Left renal pelvis (tissue), 4 donors: ENCODE measurements around the gene RIMOC1. TPM values are rescaled to one million over a fixed set of nuclear protein-coding genes. Genes with fewer than 3 reads are reported as not detected.

Experiments used
- DNase-seq, 4 donors: peaks; one replicate each; pipeline ENCODE4 v3.0.0-alpha.2; 2013; ENCODE audit warnings: low read depth in 4 of 4, low spot score in 3 of 4
- polyA plus RNA-seq, 4 donors: library from polyadenylated mRNA; unstranded; fragments of 120-200 nt; gene quantifications; one replicate each; pipeline ENCODE4 v1.2.1, GENCODE V29; 2013; ENCODE audit not compliant: insufficient read length in 4 of 4

Gene RIMOC1, protein sequence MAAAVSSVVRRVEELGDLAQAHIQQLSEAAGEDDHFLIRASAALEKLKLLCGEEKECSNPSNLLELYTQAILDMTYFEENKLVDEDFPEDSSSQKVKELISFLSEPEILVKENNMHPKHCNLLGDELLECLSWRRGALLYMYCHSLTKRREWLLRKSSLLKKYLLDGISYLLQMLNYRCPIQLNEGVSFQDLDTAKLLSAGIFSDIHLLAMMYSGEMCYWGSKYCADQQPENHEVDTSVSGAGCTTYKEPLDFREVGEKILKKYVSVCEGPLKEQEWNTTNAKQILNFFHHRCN
- 10 to 100 TPM; 25.3 to 44.2 (median 31.8) TPM for polyA plus RNA-seq

DNA sequence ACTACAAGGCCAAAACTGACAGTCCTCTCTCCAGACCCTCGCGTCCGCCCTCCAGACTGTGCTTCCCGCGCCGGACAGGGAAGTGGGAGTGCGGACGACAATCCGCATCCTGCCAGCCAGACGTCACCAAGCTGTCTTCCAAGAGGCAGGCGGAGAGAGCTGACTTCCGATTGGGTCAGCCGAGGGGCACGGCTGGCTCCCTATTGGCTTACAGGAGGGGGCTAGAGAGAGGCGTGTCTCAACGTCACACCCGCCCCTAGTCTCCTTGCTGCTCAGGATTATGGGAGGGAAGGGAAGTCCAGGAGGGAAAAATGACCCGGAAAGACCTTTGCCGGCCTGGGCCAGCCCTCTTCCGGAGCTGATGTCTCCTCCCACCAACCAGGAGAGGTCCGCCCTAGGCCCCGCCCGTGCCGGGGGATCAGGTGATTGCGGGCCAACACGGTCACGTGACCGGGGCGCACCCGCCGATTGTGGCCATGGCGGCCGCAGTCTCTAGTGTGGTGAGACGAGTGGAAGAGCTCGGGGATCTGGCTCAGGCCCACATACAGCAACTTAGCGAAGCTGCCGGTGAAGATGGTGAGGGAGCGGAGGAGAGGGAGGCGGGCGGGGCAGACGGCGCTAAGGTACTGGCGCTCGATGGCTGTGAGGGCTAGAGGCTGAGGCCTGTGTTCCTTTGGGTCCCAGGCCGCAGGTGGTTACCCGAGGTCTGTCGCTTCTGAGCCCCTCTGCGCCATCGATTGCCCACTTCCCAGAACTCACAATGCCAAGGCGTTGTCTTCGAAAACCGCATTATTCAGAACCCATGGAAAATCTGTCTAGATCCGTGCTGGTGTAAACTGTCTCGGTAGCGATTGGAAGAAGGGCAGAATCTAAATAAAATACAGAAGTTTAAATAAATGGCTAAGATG is at the start of gene RIMOC1:
Gene RIMOC1, plus strand, starts transcription at position 453 of the 908 bp plus-strand sequence. Its CDS starts 24 bp downstream, at position 477.
- DNase-seq = peak; percentile 97 to 99 (median 99)

DNA sequence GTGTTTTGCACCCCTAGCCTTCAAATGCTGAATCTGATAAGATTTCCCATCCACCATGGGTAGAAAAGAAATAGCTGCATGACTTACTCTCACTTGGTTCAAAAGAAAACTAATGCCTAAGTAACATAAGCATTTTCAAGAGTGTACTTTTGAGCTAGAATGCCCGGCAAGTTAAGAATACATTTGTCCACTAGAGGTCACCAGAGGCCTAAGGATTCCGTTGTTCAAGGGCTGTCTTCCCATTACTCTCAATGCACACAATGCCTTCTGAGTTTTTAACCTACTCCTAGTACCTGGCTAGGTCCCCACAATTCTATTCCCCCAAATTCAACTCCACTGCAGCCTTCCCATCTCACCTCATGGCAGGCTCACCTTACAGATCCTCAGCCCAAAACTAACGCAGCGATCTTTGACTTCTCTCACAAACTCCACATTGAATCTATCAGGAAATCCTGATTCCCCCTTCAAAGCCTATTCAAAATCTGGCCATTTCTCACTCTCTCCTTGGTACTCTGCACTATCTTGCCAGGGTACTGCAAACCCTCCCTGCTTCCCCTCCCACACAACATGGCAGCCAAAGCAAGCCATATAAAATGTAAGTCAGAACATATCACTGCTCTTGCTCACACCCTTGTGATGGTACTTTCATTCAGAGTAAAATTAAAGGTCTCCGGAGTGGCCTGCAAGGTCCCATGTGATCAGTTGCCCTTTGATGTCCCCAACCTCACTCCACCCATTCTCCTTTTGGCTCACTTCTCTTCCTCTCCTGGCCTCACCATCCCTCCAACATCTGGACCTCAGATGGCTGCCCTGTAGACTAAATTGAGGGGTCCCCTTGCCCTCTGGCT is 47.3 kb upstream of the RIMOC1 start:
- DNase-seq = peak in 2 of 4 donors; percentile 57 to 68

DNA sequence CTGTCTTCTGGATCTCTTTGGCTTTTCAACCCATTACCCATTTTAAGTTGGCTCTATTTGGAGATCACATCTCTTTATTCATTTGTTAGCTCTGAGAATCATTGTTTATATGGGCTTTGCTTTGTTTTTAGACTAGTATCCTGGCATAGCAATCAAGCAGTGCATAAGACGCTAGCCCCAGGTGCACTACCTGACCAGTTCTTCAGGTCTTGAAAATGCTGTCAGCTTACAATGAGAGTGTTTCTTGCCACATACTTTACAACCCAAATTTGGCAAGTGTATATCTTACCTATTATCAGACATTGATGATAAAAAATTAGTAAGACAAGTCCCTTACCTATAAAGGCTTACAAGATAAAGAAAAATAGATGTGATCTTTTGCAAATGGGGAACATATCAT is 46.2 kb upstream of the RIMOC1 start:
- no peak for DNase-seq

DNA sequence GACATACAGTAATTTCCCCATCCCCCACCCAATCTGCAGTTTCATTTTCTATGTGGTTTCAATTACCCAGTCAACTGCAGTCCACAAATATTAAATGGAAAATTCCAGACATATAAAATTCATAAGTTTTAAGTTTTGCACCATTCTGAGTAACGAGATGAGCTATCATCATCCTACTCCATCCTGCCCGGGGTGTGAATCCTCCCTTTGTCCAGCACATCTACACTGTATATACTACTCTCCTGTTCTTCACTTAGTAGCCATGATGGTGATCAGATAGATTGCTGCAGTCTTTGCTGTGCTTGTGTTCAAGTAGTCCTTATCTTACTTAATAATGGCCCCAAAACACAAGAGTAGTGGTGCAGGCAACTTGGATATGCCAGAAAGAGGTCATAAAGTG is 45.3 kb upstream of the RIMOC1 start:
- DNase-seq = no peak

DNA sequence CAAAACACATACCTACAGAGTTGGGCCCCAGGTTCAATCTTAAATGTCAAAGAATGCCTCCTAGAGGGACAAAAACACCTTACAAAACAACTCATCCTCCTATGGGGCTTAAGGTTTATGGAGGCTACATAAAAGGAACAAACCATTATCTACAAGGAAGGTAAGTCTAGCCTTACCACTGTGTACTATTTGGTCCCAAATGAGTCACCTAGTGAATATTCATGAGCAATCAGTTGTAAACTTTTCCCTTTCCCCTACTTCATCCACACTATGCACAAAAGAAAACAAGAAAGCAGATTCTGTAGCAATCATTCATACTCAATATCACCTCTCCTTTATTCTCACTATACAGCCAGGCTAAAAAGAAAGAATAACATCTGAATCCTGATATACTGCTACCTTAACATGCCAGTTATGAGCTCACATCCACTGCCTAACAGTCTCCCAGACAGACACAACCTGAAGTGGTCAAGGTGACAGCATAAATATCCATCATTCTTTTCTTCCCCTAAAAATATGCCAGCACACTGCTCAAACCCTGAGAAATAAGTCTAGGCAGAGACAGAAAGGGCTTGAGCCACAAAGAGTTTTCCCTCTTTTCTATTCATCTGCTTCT is 40.2 kb upstream of the RIMOC1 start:
- no peak for DNase-seq

DNA sequence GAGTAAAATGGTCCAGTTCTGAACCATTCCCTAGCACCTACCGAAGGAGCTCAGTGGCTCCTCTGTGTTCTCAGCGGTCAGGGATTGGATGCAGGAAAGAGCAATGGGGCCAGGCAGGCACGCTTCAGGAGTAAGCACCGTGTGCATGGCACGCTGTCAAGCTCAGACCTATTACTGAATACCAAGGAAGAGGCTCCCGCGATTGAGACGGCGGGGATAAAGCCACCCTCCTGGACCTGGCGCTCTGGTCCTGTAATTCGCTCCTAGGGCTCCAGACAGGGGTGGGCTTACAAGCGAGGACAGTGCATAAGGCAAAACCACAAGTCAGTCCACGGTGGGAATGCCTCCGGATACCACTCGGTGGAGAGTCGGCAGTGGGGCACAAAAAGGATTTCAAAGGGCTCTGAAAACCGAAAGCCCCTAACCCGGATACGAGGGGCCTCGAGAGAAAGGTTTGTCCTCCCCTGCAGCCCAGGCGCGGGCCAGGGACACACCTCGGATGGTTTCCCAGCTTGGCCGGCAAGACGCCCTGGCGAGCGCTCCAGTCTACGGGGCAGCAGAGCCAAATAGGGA is 34.9 kb upstream of the RIMOC1 start:
- DNase-seq = peak in 1 of 4 donors; percentile 14

DNA sequence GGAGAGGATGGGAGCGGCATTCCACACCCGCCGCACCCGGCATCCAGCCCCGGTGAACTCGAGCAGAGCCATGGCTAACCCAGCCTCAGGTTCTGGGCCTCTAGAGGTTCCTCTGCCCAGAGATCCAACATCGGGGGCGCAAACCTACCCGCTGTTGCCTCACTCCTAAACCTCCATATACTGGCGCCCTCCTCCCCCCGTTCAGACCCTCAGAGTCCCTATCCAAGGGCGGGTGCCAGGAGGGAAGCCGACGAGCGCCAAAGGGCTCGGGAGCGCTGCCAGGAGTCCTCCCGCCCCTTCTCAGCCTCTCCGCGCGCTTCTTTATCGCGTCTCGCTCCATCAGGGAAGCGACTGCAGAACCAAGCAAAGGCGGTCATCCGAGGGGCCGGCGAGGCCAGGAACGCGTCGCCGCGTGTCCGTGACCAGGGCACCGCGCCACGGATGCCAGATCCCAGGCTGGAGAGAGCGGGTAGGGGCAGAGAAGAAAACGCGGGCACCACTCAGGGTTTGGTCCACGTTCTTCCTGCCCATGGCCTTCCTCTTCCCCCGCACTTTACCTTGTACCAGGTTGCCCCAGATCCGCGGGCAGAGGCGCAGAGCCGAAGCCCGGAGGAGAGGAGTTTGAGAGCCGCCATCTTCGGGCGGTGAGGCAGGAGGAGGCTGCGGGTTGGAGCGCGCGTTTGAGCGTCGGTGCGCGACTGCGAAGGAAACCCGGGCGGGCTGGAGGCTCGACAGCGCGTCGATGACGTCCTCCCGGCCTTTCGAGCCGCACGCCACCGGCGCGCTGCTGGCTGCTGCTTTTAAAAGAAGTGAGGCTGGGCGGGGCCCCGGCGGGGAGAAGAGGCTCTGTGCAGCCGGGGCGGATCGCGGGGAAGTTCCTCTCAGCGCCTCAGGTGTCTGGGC is 34.2 kb upstream of the RIMOC1 start, which contains the start of gene OXCT1:
Gene OXCT1, minus strand, starts transcription at position 702 of the 903 bp plus-strand sequence. Its CDS starts 67 bp downstream, at position 635.
- peak; percentile 52 to 71 (median 62) for DNase-seq

DNA sequence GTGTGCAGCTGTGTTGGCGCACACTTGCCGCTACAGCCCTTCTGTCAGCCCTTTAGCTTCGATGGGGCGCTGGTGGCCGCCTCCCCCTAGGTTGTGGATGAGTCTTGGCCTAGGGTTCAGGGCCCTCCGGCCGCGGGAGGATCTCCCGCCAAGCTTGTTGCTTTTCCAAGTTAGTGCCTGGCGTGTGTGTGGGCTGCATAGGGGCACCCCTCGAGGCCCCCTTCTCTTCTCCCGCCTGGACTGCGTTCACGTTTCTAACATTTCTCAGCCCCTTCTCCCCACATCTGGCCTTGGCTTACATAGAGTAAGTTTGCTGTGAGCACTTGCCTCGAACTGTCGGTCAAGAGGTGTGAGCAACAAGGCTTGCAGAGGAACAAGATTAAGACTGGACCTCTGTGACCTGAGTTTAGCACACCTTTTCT is 33.5 kb upstream of the RIMOC1 start:
- no peak for DNase-seq

DNA sequence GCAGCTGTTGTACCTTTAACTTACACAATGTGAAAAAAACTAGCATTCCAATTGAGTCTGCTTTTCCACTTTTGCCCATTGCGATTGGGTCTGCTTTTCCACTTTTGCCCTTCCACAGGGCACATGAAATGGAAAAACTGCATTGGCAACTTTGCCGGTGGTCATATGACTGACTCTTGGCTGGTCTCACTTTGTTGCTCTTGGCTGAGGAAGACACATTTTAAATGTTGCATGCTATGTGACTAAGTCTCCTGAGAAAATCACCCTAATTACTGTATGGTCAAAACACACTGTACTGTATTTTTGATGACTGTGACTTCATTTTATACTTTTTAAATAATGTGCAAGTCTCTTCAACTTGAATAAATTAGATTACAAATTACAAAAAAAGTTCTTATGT is 32.3 kb upstream of the RIMOC1 start:
- DNase-seq = no peak

DNA sequence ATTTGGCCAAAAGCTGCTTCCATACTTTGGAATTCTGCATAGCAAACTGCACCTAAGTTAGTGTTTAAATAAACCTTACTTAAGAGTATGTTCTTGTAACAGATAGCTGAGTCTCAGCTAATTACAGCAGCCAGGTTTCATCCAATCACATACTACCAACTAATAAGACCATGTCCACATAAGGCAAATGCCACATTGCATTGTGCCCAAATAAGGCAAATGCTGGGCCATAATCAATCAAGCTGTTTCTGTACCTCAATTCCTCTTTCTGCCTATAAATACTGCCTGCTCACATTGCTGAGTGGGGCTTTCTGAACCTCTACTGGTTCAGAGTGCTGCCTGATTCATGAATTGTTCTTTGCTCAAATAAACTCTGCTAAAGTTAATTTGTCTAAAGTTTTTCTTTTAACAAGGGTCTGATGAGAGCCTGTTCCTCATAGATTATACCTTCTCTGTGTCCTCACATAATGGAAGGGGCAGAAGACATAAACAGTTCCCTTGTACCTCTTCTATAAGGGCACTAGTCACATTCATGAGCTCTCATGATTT is 29.6 kb upstream of the RIMOC1 start:
- DNase-seq = no peak

DNA sequence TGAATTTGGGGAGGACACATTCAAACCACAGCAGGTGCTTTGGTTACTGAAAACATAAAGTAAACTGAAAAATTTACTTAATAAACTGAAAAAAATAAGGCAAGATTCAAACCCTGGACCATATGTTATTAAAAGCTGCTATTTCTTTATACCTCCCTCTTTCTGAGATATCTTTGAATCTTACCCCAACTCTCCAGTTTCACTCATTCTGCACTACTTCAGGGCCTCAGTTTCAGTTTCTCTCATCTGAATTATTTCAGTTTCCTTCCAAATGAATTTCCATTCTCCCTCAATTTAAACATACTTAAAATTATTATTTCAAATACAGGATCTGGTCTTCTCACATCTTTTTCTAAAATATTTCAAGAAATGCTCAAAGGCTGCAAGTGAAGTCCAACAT is 29.0 kb upstream of the RIMOC1 start:
- DNase-seq = no peak

DNA sequence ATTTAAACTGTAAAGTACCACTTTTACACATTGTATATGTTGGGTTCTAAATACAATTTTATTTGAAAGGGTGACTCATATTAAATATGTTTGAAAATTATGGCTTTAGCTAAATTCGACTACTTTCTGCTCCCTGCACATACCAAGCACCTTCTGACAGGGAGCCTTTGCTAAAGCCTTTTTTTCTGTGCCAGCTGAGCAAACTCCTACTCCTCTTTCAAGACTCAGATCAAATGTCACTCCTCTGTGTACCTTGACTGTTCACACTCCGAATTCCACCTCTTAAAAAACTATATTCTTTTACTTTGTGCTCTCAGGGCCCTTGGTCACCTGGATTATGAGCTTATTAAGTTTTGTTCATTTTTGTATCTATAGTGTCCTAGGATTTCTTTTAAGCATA is 27.5 kb upstream of the RIMOC1 start:
- DNase-seq = peak in 1 of 4 donors; percentile 30

DNA sequence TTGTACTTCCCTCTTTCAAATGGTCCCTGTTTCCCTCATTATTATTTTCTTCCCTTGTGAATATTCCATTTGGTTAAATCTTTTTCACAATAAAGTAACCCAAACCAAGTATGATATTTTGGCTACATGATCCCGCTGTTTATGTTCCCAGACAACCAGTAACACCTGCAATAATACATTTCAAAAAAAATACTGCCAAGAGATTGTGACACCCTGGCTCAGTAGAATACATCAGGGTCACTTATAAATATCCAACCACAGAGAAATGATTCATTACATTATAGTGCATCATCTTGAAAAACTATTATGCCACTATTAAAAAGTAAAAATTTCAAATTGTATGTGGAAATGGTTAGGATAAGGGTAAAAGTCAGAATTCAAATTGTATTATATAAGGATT is 26.7 kb upstream of the RIMOC1 start:
- DNase-seq = no peak

DNA sequence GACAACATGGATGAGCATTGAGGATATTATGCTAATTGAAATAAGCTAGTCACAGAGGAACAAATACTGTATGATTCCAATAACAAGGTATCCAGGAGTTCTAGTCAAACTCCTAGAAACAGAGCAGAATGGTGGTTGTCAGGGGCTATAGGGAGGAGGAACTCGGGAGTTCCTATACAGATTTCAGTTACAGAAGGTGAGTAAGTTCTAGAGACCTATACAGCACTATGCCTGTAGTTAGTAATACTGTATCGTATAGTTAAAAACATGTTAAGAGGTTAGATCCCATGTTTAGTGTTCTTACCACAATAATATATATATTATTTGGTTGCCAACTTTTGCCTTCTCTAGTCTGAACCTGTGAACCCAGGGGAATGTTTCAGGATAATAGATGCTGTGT is 26.0 kb upstream of the RIMOC1 start:
- DNase-seq = no peak

DNA sequence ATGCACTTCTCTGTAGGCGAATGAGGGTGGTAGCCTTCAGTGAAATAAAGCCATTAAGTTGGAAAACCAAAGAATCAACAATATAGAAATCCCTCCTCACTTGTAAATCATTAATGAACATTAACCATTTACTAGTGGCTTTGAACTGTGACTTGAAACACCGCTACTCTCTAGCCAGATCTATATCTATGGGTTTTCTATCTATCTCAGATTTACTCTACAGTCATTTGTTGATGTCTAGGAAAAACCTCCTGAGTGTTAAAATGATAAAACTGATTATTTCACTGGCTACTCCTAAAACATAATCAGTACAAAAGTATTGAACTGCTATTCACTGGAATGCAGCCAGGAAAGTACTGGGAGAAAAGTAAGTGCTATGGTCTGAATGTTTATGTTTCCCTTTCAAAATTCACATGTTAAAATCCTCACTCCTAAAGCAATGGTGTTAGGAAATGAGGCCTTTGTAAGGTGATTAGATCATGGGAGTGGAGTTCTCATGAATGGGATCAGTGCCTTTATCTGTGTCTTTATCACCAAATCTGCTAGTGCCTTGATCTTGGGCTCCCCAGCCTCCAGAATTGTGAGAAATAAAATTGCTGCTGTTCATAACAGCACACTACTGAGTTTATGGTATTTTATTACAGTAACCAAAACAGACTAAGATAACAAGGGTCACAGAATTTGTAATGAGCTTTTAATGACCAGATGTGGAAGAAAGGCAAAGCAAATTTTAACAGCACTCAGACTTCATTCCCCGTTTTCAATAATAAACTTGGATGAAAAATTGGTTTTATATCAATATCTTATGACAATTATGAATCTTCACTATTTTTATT is 25.3 kb upstream of the RIMOC1 start:
- no peak for DNase-seq

DNA sequence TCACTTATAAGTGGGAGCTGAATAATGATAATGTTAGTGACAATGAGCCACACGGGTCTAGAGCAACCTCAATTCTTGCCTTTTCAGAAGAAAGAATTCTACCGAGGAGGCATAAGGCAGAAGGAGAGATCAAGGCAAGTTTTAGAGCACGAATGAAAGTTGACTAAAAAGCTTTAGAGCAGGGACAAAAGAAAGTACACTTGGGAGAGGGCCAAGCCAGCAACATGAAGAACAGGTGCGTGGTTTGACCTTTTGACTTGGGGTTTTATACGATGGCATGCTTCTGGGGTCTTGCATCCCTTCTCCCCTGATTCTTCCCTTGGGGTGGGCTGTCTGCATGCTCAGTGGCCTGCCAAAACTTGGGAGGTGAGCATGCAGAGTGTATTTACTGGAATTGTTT is 21.4 kb upstream of the RIMOC1 start:
- DNase-seq = no peak

DNA sequence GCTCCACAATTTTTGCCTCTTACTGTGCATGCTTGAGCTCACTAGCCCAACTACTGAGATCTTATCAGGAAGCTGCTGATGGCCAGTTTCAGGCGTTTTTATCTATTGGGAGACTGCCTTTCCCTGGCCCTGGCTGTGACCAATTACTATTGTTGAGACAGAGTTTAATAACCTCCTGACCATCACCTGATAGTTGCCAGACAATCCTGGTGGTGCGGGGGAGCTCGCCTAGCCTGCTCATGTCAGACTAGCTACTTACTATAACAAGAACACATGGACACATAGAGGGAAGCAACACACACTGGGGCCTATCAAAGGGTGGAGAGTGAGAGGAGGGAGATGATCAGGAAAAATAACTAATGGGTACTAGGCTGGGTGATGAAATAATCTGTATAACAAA is 20.9 kb upstream of the RIMOC1 start:
- DNase-seq = no peak

DNA sequence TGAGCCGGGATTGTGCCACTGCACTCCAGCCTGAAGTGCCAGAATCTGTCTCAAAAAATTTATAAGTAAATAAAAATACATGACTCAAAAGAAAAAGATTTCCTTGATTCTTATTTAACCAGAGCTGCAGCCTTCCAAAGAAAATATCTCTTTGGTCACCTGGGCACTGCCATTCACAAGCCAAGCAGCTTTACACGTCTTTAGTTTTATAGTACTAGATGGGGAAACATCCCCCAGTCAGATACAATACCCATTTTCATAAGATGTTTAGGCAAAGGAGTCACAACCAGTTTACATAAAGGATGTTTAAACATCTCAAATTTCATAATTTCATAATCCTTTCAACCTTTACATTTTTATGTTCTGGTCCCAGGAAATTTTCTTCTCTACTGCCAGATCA is 20.2 kb upstream of the RIMOC1 start:
- DNase-seq = no peak
